ENCODE data around the gene NAPEPLD. TPM values are rescaled to one million over a fixed set of nuclear protein-coding genes. Genes with fewer than 3 reads are reported as not detected.
"Not testable (repeated sequence)": the region's sequence is repeated elsewhere in the genome, so short reads cannot be mapped to it uniquely, and the experiment has no call there.

The NAPEPLD gene
- total RNA-seq, 4 donors from 2014 or later: 20.3 to 46.7 (median 34.4) TPM

DNA sequence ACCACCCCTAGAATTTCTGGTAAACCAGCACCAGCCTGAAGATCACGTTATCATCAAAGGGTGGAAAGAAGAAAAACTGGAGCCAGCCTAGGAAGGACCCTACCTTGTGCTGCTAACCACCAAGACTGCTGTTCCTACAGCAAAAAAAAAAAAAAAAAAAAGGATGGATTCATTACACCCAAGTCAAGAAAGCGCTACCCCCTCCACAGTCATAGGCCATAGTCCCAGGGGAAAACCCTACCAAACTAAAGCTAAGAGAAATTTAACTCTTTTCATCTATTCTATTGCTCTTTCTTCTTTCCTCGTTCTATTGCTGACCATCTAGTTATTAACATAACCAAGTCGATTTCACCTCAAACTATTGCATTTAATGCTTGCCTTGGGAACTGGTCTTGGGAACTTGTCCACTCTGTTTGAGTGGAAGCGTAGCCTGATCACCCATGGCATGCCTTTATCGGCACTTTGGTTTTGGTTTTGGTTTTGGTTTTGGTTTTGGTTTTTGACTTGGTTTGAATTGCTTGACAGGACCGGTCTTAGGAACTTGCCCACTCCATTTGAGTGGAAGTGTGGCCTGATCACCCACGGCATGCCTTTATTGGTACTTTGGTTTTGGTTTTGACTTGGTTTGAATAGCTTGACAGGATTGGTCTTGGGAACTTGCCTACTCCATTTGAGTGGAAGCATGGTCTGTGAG, 6.6 kb upstream of the NAPEPLD start:
- H3K36me3 ChIP-seq; H3K27ac ChIP-seq; intact Hi-C loops (cut with DNase I); H3K27me3 ChIP-seq; H3K4me3 ChIP-seq (replicated peaks in 1 of 3); H3K9me3 ChIP-seq; DNase-seq; H3K4me1 ChIP-seq: not testable (repeated sequence)
- 74 to 82% methylated on average over 8 of the region's 8 CpGs for WGBS, 2 donors

DNA sequence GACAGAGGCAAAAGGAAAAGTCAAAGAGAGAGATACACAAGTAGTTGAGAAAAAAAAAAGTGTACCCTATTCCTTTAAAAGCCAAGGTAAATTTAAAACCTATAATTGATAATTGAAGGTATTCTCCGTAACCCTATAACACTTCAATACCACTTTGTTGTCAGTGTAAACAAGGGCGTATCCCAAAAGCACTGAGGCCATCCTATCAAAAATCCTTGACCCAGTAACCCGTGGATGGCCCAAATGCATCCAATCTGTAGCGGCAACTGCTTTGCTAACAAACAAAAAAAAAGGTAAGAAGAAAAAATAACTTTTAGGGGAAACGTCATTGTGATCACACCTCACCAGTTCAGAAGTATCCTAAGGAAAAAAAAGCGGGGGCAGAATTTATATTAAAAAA, 5.1 kb upstream of the NAPEPLD start:
- 85 to 94% methylated on average over 6 of the region's 6 CpGs for WGBS, 2 donors

DNA sequence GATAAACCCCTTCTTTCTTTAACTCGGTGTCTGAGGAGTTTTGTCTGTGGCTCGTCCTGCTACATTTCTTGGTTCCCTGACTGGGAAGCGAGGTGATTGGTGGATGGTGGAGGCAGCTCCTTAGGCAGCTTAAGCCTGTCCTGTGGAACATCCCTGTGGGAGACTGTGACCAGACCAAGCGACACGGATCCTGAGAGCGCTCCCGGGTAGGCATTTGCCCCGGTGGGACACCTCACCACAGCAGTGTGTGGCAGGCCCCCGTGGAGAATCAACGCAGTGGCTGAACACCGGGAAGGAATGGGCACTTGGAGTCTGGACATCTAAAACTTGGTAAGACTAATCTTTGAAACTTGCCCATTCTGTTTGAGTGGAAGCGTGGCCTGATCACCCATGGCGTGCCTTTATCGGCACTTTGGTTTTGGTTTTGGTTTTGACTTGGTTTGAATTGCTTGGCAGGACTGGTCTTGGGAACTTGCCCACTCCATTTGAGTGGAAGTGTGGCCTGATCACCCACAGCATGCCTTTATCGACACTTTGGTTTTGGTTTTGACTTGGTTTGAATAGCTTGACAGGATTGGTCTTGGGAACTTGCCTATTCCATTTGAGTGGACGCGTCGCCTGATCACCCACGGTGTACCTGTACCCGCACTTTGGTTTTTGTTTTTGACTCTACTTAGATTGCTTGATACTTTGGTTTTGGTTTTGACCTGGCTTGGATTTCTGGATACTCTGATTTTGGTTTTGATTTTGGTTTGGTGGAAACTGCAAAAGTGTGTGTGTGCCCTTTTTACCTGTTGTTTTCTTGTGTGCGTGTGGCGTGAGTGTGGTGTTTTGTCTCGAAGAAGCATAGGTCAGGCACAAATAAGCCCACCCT, 4.1 kb upstream of the NAPEPLD start:
- H3K36me3 ChIP-seq; intact Hi-C loops (cut with DNase I); H3K9me3 ChIP-seq; H3K27ac ChIP-seq; H3K27me3 ChIP-seq; DNase-seq; H3K4me3 ChIP-seq (replicated peaks in 1 of 3): not testable (repeated sequence)
- WGBS, 2 donors: 94% methylated on average over 23 of the region's 23 CpGs
- H3K4me1 ChIP-seq: peaks cover 0 to 10% of the 10 kb centered on the region in 2 donors

More for the DNA sequence above, 5.1 kb upstream of the NAPEPLD start:
- intact Hi-C loops (cut with DNase I): no loop called here
- DNase-seq: no peak
- peaks cover 0 to 10% of the 10 kb centered on the region in 2 donors for H3K4me1 ChIP-seq
- TF ChIP-seq, protein P1, sequence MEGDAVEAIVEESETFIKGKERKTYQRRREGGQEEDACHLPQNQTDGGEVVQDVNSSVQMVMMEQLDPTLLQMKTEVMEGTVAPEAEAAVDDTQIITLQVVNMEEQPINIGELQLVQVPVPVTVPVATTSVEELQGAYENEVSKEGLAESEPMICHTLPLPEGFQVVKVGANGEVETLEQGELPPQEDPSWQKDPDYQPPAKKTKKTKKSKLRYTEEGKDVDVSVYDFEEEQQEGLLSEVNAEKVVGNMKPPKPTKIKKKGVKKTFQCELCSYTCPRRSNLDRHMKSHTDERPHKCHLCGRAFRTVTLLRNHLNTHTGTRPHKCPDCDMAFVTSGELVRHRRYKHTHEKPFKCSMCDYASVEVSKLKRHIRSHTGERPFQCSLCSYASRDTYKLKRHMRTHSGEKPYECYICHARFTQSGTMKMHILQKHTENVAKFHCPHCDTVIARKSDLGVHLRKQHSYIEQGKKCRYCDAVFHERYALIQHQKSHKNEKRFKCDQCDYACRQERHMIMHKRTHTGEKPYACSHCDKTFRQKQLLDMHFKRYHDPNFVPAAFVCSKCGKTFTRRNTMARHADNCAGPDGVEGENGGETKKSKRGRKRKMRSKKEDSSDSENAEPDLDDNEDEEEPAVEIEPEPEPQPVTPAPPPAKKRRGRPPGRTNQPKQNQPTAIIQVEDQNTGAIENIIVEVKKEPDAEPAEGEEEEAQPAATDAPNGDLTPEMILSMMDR (IDR thresholded peaks at IDR 0.05): no peak
- no peak for TF ChIP-seq POLR2A (IDR thresholded peaks at IDR 0.05)
- no peaks in the 10 kb centered on the region for H3K9me3 ChIP-seq
- no peaks in the 10 kb centered on the region for H3K27me3 ChIP-seq
- no peak overlapping the region for H3K27ac ChIP-seq
- no peak overlapping the region for H3K4me3 ChIP-seq (replicated peaks in 1 of 3)
- no peaks in the 10 kb centered on the region for H3K36me3 ChIP-seq

DNA sequence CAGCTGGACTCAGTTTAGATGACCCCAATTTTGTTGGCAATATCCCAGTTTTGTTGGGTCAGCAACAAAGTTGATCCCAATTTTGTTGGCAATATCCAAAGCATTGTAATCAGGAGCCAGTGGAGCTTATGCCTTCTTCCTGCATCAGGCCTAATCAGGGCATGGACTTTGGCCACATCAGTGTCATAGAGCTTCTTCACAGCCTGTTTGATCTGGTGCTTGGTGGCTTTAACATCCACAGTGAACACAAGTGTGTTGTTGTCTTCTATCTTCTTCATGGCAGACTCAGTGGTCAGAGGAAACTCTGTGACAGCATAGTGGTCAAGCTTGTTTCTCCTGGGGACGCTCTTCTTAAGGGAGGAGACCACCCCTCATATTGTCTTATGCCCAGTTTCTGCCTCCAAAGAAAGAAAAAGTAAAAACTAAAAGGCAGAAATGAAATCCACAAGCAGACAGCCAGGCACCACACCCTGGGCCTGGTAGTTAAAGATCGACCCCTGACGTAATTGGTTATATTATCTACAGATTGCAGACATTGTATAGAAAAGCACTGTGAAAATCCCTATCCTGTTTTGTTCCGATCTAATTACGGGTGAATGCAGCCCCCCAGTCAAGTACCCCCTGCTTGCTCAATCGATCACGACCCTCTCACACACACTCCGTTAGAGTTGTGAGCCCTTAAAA, 3.2 kb upstream of the NAPEPLD start:
- H3K4me1 ChIP-seq: peaks cover 2 to 15% of the 10 kb centered on the region in 2 donors
- DNase-seq; H3K36me3 ChIP-seq; H3K4me3 ChIP-seq (replicated peaks in 1 of 3); H3K9me3 ChIP-seq; intact Hi-C loops (cut with DNase I); H3K27ac ChIP-seq; H3K27me3 ChIP-seq: not testable (repeated sequence)
- whole genome bisulfite sequencing, 2 donors: 75 to 79% methylated on average over 8 of the region's 8 CpGs

DNA sequence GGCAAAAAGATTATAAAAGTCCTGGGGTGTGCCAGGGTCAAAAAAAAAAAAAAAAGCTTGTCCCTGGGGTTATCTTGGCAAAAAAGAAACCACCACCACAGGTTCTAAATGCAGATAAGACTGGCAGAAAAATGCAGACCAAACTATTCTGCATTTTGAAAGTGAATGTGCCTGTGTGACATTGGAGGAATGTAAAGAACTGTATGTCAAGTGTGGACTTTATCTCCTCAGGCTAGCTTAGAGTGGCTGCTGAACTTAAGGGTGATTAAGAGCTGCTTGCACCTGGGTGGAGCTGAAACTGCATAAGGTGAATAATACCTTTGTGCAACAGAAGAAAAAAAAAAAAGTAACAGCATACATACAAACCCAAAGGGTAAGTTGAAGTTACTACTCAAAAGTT, 1.3 kb upstream of the NAPEPLD start:
- H3K4me3 ChIP-seq (replicated peaks in 1 of 3): no peak overlapping the region
- no peaks in the 10 kb centered on the region for H3K27me3 ChIP-seq
- H3K9me3 ChIP-seq: no peaks in the 10 kb centered on the region
- no peak for TF ChIP-seq POLR2A (IDR thresholded peaks at IDR 0.05)
- TF ChIP-seq, protein P1 (IDR thresholded peaks at IDR 0.05): no peak
- H3K27ac ChIP-seq: no peak overlapping the region
- no peaks in the 10 kb centered on the region for H3K36me3 ChIP-seq
- intact Hi-C loops (cut with DNase I): no loop called here
- H3K4me1 ChIP-seq: peaks cover 10 to 17% of the 10 kb centered on the region in 2 donors
- DNase-seq: no peak

DNA sequence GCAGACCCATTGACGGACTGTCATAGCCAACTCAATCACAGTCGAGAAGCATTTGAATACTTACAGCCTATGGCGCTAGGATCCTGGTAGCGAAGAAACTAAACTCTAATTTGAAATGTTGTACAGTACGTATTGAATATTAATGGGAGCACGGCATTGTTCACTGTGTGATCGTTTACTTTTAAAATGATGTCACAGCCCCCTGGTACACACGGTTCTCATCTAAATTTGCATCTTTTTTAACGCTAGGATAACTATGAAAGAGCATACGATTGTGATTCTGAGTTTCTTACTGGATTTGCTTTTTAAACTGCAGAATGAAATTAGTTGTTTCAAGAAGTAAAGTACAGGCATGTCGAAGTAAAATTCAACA, 895 bp upstream of the NAPEPLD start:
- DNase-seq: no peak
- WGBS, 2 donors: 92 to 93% methylated on average over 11 of the region's 11 CpGs
- peaks cover 10 to 17% of the 10 kb centered on the region in 2 donors for H3K4me1 ChIP-seq
- intact Hi-C loops (cut with DNase I): no loop called here
- no peaks in the 10 kb centered on the region for H3K27me3 ChIP-seq
- peak overlapping the region in 1 of 3 donors; percentile 74 for H3K4me3 ChIP-seq (replicated peaks in 1 of 3)
- no peaks in the 10 kb centered on the region for H3K36me3 ChIP-seq
- no peaks in the 10 kb centered on the region for H3K9me3 ChIP-seq
- H3K27ac ChIP-seq: peak overlapping the region in 2 of 3 donors; percentile 94 to 98
- TF ChIP-seq, protein P1 (IDR thresholded peaks at IDR 0.05): no peak
- TF ChIP-seq POLR2A (IDR thresholded peaks at IDR 0.05): no peak
